OCI-LY7 (cell line): Measurements from ENCODE around the gene UNC45B. TPM values are rescaled to one million over a fixed set of nuclear protein-coding genes. Genes with fewer than 3 reads are reported as not detected.

Source experiments
- BruUV-seq: library from RNA; stranded (reverse); fragments of 400-500 nt; replicated peaks from 2 replicates; lab custom pipeline; 2021; lab: Mats Ljungman, UMichigan
- CTCF ChIA-PET: fragments of 300-600 bp; sonication (Branson Sonifier 250); formaldehyde crosslinking; loops from one replicate; lab custom pipeline; 2022; ENCODE audit warnings: antibody characterized with exemption; ENCODE audit not compliant: unreplicated experiment; lab: Charles Lee
- POLR2A ChIA-PET: fragments of 300-600 bp; sonication (Branson Sonifier 250); formaldehyde crosslinking; loops from one replicate; lab custom pipeline; 2022; ENCODE audit warnings: antibody characterized with exemption; lab: Charles Lee
- DNase-seq: peaks from one replicate; pipeline ENCODE4 v3.0.0-alpha.2; 2015; ENCODE audit warnings: low spot score
- H2AFZ ChIP-seq: fragments of 200-600 bp; sonication (generic), shearing (Covaris generic); 2 replicates; pipeline ENCODE4 v1.6.1; 2014; ENCODE audit warnings: mild to moderate bottlenecking, antibody characterized with exemption, low read length, moderate library complexity
- H3K27ac ChIP-seq: fragments of 200-600 bp; sonication (generic); 2 replicates; pipeline ENCODE4 v1.5.1; 2014; ENCODE audit warnings: mixed run types, low read depth, mild to moderate bottlenecking, moderate library complexity, low read length, inconsistent platforms; ENCODE audit not compliant: poor library complexity, severe bottlenecking
- H3K36me3 ChIP-seq: fragments of 200-600 bp; sonication (generic); 2 replicates; pipeline ENCODE4 v1.6.1; 2014; ENCODE audit warnings: mild to moderate bottlenecking, antibody characterized with exemption, low read length, moderate library complexity, mixed read lengths; ENCODE audit not compliant: insufficient read depth
- H3K4me1 ChIP-seq: fragments of 200-600 bp; sonication (generic); 2 replicates; pipeline ENCODE4 v1.5.1; 2014; ENCODE audit warnings: mild to moderate bottlenecking, low read length; ENCODE audit not compliant: insufficient read depth, poor library complexity, severe bottlenecking
- H3K4me2 ChIP-seq: fragments of 200-600 bp; sonication (generic); 2 replicates; pipeline ENCODE4 v1.6.1; 2014; ENCODE audit warnings: mild to moderate bottlenecking, low read length
- H3K4me3 ChIP-seq: fragments of 200-600 bp; sonication (generic); 2 replicates; pipeline ENCODE4 v1.5.1; 2014; ENCODE audit warnings: mild to moderate bottlenecking, low read depth, low read length; ENCODE audit not compliant: poor library complexity, severe bottlenecking
- H3K79me2 ChIP-seq: fragments of 200-600 bp; sonication (generic); 2 replicates; pipeline ENCODE4 v1.6.1; 2016; ENCODE audit warnings: low read depth, mild to moderate bottlenecking, low read length, moderate library complexity, mixed read lengths; ENCODE audit not compliant: insufficient read depth
- H3K9me2 ChIP-seq: fragments of 200-600 bp; sonication (generic); 2 replicates; pipeline ENCODE4 v1.6.1; 2016; ENCODE audit warnings: mild to moderate bottlenecking, low read length, mixed read lengths; ENCODE audit not compliant: insufficient read depth
- H3K9me3 ChIP-seq: fragments of 200-600 bp; sonication (generic); 2 replicates; pipeline ENCODE4 v1.6.1; 2014; ENCODE audit warnings: mild to moderate bottlenecking, mixed run types, low read length, mixed read lengths
- H4K20me1 ChIP-seq: fragments of 200-600 bp; sonication (generic); 2 replicates; pipeline ENCODE4 v1.6.1; 2014; ENCODE audit warnings: mild to moderate bottlenecking, antibody characterized with exemption, low read length, moderate library complexity, mixed read lengths; ENCODE audit not compliant: insufficient read depth
- EZH2phosphoT487 ChIP-seq: fragments of 200-600 bp; sonication (generic); IDR thresholded peaks from 2 replicates; pipeline ENCODE4 v1.6.1; 2018; ENCODE audit warnings: low read depth, borderline replicate concordance, mild to moderate bottlenecking, mixed run types, antibody characterized with exemption, low read length, moderate library complexity, mixed read lengths
- intact Hi-C: fragments of 100-400 bp; cut with micrococcal nuclease; formaldehyde crosslinking; loops from one replicate; pipeline ENCODE4 v1.10.0; 2022; ENCODE audit not compliant: unreplicated experiment
- total RNA-seq, 2 experiments: library from RNA; depleted of rRNA in 1 of 2; stranded (reverse); fragments of >200 nt in 1 of 2; shearing (Covaris generic) in 1 of 2; gene quantifications; 2 replicates each; pipeline ENCODE4 v1.2.3, GENCODE V29; 2014 to 2022
- TF ChIP-seq, protein P1 (sequence below): fragments of 200-600 bp; sonication (generic); conservative IDR thresholded peaks from 2 replicates; pipeline ENCODE4 v1.5.1; 2014; ENCODE audit warnings: mild to moderate bottlenecking, antibody characterized with exemption, low read length, moderate library complexity, mixed read lengths

UNC45B gene
- total RNA-seq, 2 experiments from 2014 or later, result not detected

DNA sequence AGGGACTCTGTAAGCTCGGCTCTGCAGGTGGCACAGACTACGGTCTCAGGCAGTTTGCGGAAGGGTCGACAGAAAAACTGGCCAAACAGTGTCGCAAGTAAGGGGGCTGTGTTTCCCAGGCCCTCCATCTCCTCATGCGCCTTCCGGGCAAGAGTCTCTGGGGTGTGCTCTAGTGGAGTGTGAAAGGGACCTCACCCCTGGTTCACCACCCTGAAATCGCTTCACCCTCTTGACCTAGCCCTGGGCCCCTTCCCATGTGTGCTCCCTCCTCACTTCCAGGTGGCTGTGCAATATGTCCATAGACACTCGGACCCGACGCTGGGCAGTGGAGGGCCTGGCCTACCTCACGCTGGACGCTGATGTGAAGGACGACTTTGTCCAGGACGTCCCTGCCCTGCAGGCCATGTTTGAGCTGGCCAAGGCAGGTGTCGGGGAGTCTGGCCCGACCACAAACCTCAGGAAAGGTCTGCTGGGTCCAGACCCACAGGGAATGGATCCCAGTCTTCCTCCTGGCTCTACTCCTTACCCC lies 22.3 kb downstream of the UNC45B start:
- CTCF ChIA-PET, result no interaction called here
- BruUV-seq, result no TSS peak
- POLR2A ChIA-PET, result interaction anchor here (0.6 to 1.2 kb wide), 2 partner anchors 73 to 1302 kb away, joined by 3 to 4 read pairs; partner anchors contain the start of gene SLFN5

DNA sequence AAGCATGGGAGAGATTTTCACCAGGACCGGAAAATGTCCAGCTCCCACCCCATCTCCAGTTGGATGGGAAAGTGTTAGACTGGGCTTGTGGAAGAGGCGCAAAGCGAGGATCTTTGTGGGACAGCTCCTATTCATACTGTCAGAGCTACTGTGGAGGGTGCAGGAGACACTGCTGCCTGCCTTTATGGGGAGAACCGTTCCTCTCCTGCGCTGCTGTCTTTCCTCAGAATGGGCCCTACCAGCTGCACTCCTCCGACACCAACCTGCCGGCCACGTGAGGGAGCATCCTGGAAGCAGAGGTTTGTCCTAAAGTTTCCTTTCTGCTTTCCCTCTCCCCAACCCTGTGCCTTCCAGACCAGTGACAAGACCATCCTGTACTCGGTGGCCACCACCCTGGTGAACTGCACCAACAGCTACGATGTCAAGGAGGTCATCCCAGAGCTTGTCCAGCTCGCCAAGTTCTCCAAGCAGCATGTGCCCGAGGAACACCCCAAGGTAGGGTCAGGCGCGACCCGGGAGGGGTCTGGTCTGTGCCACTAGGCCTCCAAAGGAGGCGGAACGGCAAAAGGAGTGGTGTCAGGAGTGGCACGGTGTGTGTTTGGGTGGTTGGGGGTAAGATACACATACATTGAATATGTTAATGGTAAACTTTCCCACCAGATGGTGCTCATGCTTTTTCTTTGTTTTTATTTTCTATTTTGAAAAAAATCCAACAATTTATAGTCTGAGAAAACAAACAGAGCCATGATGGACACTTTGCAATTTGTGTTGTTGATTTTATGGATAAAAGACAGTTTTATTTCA lies 23.6 kb downstream of the UNC45B start:
- Histone ChIP-seq H3K79me2 (no peaks in the 10 kb centered on the region), H3K4me3 (no peak overlapping the region), H2AFZ (no peak overlapping the region), H3K4me1 (no peaks in the 10 kb centered on the region), H4K20me1 (no peaks in the 10 kb centered on the region), H3K36me3 (no peaks in the 10 kb centered on the region), H3K9me2 (no peaks in the 10 kb centered on the region), H3K9me3 (no peaks in the 10 kb centered on the region), H3K27ac (no peak overlapping the region), H3K4me2 (no peak overlapping the region)
- intact Hi-C loops, result loop anchor here (10.0 kb wide), 1 partner anchor 364 kb away; the partner anchor contains the start of gene SLFN12L
- peak; percentile 4 for DNase-seq
- POLR2A ChIA-PET, result interaction anchor here (0.9 kb wide), 1 partner anchor 28 kb away, joined by 3 read pairs; no protein-coding TSS in a partner anchor
- BruUV-seq, result no TSS peak
- TF ChIP-seq EZH2phosphoT487, result no peak
- TF ChIP-seq, protein P1, sequence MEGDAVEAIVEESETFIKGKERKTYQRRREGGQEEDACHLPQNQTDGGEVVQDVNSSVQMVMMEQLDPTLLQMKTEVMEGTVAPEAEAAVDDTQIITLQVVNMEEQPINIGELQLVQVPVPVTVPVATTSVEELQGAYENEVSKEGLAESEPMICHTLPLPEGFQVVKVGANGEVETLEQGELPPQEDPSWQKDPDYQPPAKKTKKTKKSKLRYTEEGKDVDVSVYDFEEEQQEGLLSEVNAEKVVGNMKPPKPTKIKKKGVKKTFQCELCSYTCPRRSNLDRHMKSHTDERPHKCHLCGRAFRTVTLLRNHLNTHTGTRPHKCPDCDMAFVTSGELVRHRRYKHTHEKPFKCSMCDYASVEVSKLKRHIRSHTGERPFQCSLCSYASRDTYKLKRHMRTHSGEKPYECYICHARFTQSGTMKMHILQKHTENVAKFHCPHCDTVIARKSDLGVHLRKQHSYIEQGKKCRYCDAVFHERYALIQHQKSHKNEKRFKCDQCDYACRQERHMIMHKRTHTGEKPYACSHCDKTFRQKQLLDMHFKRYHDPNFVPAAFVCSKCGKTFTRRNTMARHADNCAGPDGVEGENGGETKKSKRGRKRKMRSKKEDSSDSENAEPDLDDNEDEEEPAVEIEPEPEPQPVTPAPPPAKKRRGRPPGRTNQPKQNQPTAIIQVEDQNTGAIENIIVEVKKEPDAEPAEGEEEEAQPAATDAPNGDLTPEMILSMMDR, result peak; percentile 44
- CTCF ChIA-PET, result no interaction called here

More for the DNA sequence above, 22.3 kb downstream of the UNC45B start:
- no peaks in the 10 kb centered on the region for H3K36me3 ChIP-seq
- no peak overlapping the region for H3K27ac ChIP-seq
- no peak overlapping the region for H3K4me2 ChIP-seq
- H3K4me3 ChIP-seq, result no peak overlapping the region
- TF ChIP-seq EZH2phosphoT487, result no peak
- TF ChIP-seq, protein P1, result no peak
- intact Hi-C loops, result loop anchor here (10.0 kb wide), 1 partner anchor 365 kb away; the partner anchor contains the start of gene SLFN12L
- no peaks in the 10 kb centered on the region for H3K9me2 ChIP-seq
- H3K4me1 ChIP-seq, result no peaks in the 10 kb centered on the region
- H4K20me1 ChIP-seq, result no peaks in the 10 kb centered on the region
- no peak overlapping the region for H2AFZ ChIP-seq
- H3K9me3 ChIP-seq, result no peaks in the 10 kb centered on the region
- H3K79me2 ChIP-seq, result no peaks in the 10 kb centered on the region
- DNase-seq, result no peak
